H9 (cell line): ENCODE data around the gene SLC9A5. TPM values are rescaled to one million over a fixed set of nuclear protein-coding genes. Genes with fewer than 3 reads are reported as not detected.
A peak's percentile ranks its signal among the peaks of the same experiment; 100 is the strongest.

ENCODE experiments used
- DNase-seq: peaks from one replicate; pipeline ENCODE4 v3.0.0-alpha.2; 2017
- H2AFZ ChIP-seq: one replicate; pipeline ENCODE4 v1.6.1; 2013; ENCODE audit warnings: mild to moderate bottlenecking, low read length, control low read depth, moderate library complexity
- H2AK5ac ChIP-seq: 2 replicates; pipeline ENCODE4 v1.6.1; 2013; ENCODE audit warnings: low read length, control low read depth, mixed read lengths; ENCODE audit not compliant: insufficient read length
- H2BK120ac ChIP-seq: one replicate; pipeline ENCODE4 v1.6.1; 2013; ENCODE audit warnings: low read depth, mild to moderate bottlenecking, low read length, control low read depth, inconsistent platforms; ENCODE audit not compliant: poor library complexity, severe bottlenecking
- H2BK12ac ChIP-seq: 2 replicates; pipeline ENCODE4 v1.6.1; 2013; ENCODE audit warnings: low read length, control low read depth, mixed read lengths, low read depth; ENCODE audit not compliant: insufficient read length
- H2BK15ac ChIP-seq: 2 replicates; pipeline ENCODE4 v1.6.1; 2013; ENCODE audit warnings: low read depth, low read length, control low read depth
- H2BK20ac ChIP-seq: one replicate; pipeline ENCODE4 v1.6.1; 2013; ENCODE audit warnings: low read depth, mild to moderate bottlenecking, low read length, control low read depth, inconsistent platforms; ENCODE audit not compliant: poor library complexity, severe bottlenecking
- H2BK5ac ChIP-seq: 2 replicates; pipeline ENCODE4 v1.6.1; 2013; ENCODE audit warnings: low read length, control low read depth, mixed read lengths; ENCODE audit not compliant: insufficient read length
- H3K14ac ChIP-seq: 2 replicates; pipeline ENCODE4 v1.6.1; 2013; ENCODE audit warnings: low read length, control low read depth; ENCODE audit not compliant: insufficient read depth
- H3K18ac ChIP-seq: 2 replicates; pipeline ENCODE4 v1.6.1; 2013; ENCODE audit warnings: low read depth, mild to moderate bottlenecking, mixed read lengths, low read length, control low read depth; ENCODE audit not compliant: insufficient read length
- H3K23ac ChIP-seq: 2 replicates; pipeline ENCODE4 v1.6.1; 2013; ENCODE audit warnings: low read length, control low read depth, mixed read lengths, low read depth; ENCODE audit not compliant: insufficient read length
- H3K23me2 ChIP-seq: 2 replicates; pipeline ENCODE4 v1.6.1; 2013; ENCODE audit warnings: low read depth, mild to moderate bottlenecking, mixed read lengths, low read length, control low read depth; ENCODE audit not compliant: insufficient read length, poor library complexity, severe bottlenecking
- H3K27ac ChIP-seq: 2 replicates; pipeline ENCODE4 v1.5.1; 2013; ENCODE audit warnings: low read length, control low read depth, mixed read lengths, low read depth; ENCODE audit not compliant: insufficient read length
- H3K27me3 ChIP-seq: 2 replicates; pipeline ENCODE4 v1.6.1; 2013; ENCODE audit warnings: low read length, control low read depth, inconsistent platforms; ENCODE audit not compliant: insufficient read depth
- H3K4ac ChIP-seq: 2 replicates; pipeline ENCODE4 v1.6.1; 2013; ENCODE audit warnings: low read depth, mild to moderate bottlenecking, control low read depth, inconsistent platforms, low read length, moderate library complexity
- H3K4me1 ChIP-seq: 2 replicates; pipeline ENCODE4 v1.6.1; 2013; ENCODE audit warnings: low read length, control low read depth, inconsistent platforms; ENCODE audit not compliant: insufficient read depth
- H3K4me2 ChIP-seq: 2 replicates; pipeline ENCODE4 v1.6.1; 2013; ENCODE audit warnings: low read length, control low read depth, mixed read lengths; ENCODE audit not compliant: insufficient read length, insufficient read depth
- H3K56ac ChIP-seq: 2 replicates; pipeline ENCODE4 v1.6.1; 2013; ENCODE audit warnings: low read depth, mild to moderate bottlenecking, mixed read lengths, low read length, control low read depth; ENCODE audit not compliant: insufficient read length
- H3K79me1 ChIP-seq: 2 replicates; pipeline ENCODE4 v1.6.1; 2013; ENCODE audit warnings: low read depth, mild to moderate bottlenecking, moderate library complexity, low read length, control low read depth, inconsistent platforms; ENCODE audit not compliant: insufficient read depth, poor library complexity, severe bottlenecking
- H3K79me2 ChIP-seq: 2 replicates; pipeline ENCODE4 v1.6.1; 2013; ENCODE audit warnings: low read length, control low read depth, inconsistent platforms; ENCODE audit not compliant: insufficient read depth
- H3K9ac ChIP-seq: 2 replicates; pipeline ENCODE4 v1.6.1; 2013; ENCODE audit warnings: low read length, control low read depth, mixed read lengths; ENCODE audit not compliant: insufficient read length; ENCODE audit errors: extremely low read depth
- H3K9me3 ChIP-seq: one replicate; pipeline ENCODE4 v1.6.1; 2013; ENCODE audit warnings: low read depth, low read length, inconsistent platforms; ENCODE audit not compliant: control insufficient read depth
- H3T11ph ChIP-seq: one replicate; pipeline ENCODE4 v1.6.1; 2013; ENCODE audit warnings: mild to moderate bottlenecking, low read length, control low read depth, inconsistent platforms
- H4K20me1 ChIP-seq: one replicate; pipeline ENCODE4 v1.6.1; 2013; ENCODE audit not compliant: control insufficient read depth, insufficient read length, insufficient read depth
- H4K5ac ChIP-seq: 2 replicates; pipeline ENCODE4 v1.6.1; 2013; ENCODE audit warnings: low read depth, mild to moderate bottlenecking, mixed read lengths, low read length, control low read depth; ENCODE audit not compliant: insufficient read length
- H4K8ac ChIP-seq: replicated peaks from 2 replicates; pipeline ENCODE4 v1.6.1; 2013; ENCODE audit warnings: low read length, control low read depth, mixed read lengths, low read depth; ENCODE audit not compliant: insufficient read length
- H4K91ac ChIP-seq: 2 replicates; pipeline ENCODE4 v1.6.1; 2013; ENCODE audit warnings: low read depth, mild to moderate bottlenecking, moderate library complexity, mixed read lengths, low read length, control low read depth; ENCODE audit not compliant: insufficient read length
- H3K27ac Mint-ChIP-seq, 3 experiments: 2 replicates in 2 of 3; 3 replicates in 1 of 3; pipeline ENCODE4 v1.8.0; 2020 to 2021; ENCODE audit warnings: mixed read lengths in 3 of 3, mild to moderate bottlenecking in 1 of 3, moderate library complexity in 1 of 3
- H3K27me3 Mint-ChIP-seq: 2 replicates; pipeline ENCODE4 v1.8.0; 2021; ENCODE audit warnings: low read depth, mild to moderate bottlenecking, moderate library complexity, mixed read lengths
- H3K36me3 Mint-ChIP-seq, 3 experiments: 2 replicates in 2 of 3; 3 replicates in 1 of 3; pipeline ENCODE4 v1.8.0; 2020 to 2021; ENCODE audit warnings: low read depth in 3 of 3, mixed read lengths in 3 of 3; ENCODE audit not compliant: insufficient read depth in 1 of 3
- H3K4me1 Mint-ChIP-seq, 2 experiments: 2 replicates each; pipeline ENCODE4 v1.8.0; 2020; ENCODE audit warnings: mixed read lengths in 2 of 2
- H3K4me3 Mint-ChIP-seq, 2 experiments: 2 replicates in 1 of 2; 3 replicates in 1 of 2; pipeline ENCODE4 v1.8.0; 2020 to 2021; ENCODE audit warnings: mild to moderate bottlenecking in 2 of 2, mixed read lengths in 2 of 2, moderate library complexity in 1 of 2
- H3K9me3 Mint-ChIP-seq, 2 experiments: 2 replicates in 1 of 2; 3 replicates in 1 of 2; pipeline ENCODE4 v1.8.0; 2020; ENCODE audit warnings: mild to moderate bottlenecking in 2 of 2, mixed read lengths in 2 of 2, moderate library complexity in 1 of 2
- WGBS: extraction: QIAGEN DNeasy Blood & Tissue Kit; methylation state at CpG from one replicate; pipeline ENCODE4 v1.1.7; 2013; ENCODE audit warnings: missing lambda C conversion rate, low lambda C conversion rate, mixed read lengths; ENCODE audit not compliant: insufficient read length; ENCODE audit errors: extremely low coverage; 5-methylcytosine and 5-hydroxymethylcytosine counted together
- total RNA-seq: library from RNA; stranded (reverse); gene quantifications from 2 replicates; pipeline ENCODE4 v1.2.1, GENCODE V29; 2021
- TF ChIP-seq, protein P1 (sequence below): fragments of 200-600 bp; sonication (generic); conservative IDR thresholded peaks from 3 replicates; pipeline ENCODE4 v1.8.0; 2021; ENCODE audit warnings: antibody characterized with exemption, mild to moderate bottlenecking

Gene SLC9A5
- total RNA-seq, 1 experiment from 2014 or later, result 9.1 TPM

DNA sequence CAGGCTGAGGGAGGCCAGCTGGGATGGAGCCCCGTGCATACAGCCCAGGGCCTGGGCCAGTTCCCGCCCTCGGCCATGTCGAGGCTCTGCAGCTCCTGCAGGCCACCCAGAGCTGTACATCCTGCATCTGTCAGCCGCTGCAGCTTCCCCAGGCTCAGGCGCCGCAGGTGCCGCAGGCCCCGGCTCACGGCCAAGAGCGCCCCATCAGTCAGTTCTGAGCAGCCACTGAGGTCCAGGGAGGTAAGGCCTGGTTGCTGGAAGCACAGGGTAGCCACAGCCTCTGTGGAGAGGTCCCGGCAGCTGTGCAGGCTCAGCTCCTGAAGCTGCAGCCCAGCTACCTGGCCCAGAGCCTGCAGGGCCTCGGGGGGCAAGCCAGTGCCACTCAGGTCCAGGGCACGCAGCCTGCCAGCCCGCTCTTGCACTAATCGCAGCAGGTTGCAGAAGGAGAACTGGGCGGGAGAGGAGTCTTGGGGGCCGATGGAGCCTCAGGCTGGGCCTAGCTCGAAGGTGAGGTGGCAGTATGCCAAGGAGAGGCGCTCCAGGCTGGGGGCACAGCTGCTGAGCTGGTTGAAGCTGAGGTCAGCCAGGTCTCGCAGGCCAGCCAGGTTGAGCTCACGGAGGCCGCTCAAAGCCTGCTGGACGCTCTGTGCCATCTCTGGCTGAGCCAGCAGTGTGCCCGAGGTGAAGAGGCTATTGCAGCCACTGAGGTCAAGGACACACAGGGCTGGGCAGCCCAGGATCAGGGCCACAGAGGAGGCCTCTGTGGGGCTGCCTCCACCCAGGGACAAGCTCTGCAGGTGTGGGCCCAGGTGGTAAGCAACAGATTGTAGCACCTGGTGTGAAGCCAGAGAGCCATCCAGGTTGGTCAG, 38.5 kb upstream of the SLC9A5 start:
- no peaks in the 10 kb centered on the region for H3K4me1 ChIP-seq
- no peaks in the 10 kb centered on the region for H3K23me2 ChIP-seq
- no peaks in the 10 kb centered on the region for H3K9me3 Mint-ChIP-seq
- H2AFZ ChIP-seq, result no peak overlapping the region
- H4K5ac ChIP-seq, result no peak overlapping the region
- no peak overlapping the region for H2BK20ac ChIP-seq
- H3K14ac ChIP-seq, result no peak overlapping the region
- H2AK5ac ChIP-seq, result no peak overlapping the region
- no peaks in the 10 kb centered on the region; a peak in 2 of 7 replicates for H3K36me3 Mint-ChIP-seq
- no peak overlapping the region for H3K27ac ChIP-seq
- no peak overlapping the region for H3K9ac ChIP-seq
- H3K27me3 ChIP-seq, result no peaks in the 10 kb centered on the region; the same call in 1 of the 2 replicates
- no peak overlapping the region for H2BK120ac ChIP-seq
- H3K4me3 Mint-ChIP-seq, result no peak overlapping the region
- H3K27ac Mint-ChIP-seq, result no peak overlapping the region; a peak in 1 of 7 replicates
- no peak overlapping the region for H3K18ac ChIP-seq
- H3K56ac ChIP-seq, result no peak overlapping the region
- no peak overlapping the region for H2BK15ac ChIP-seq
- H3K79me1 ChIP-seq, result no peaks in the 10 kb centered on the region
- H4K91ac ChIP-seq, result no peak overlapping the region
- H3K79me2 ChIP-seq, result no peaks in the 10 kb centered on the region
- no peaks in the 10 kb centered on the region for H4K20me1 ChIP-seq
- no peak overlapping the region for H2BK5ac ChIP-seq
- H2BK12ac ChIP-seq, result no peak overlapping the region
- TF ChIP-seq, protein P1, sequence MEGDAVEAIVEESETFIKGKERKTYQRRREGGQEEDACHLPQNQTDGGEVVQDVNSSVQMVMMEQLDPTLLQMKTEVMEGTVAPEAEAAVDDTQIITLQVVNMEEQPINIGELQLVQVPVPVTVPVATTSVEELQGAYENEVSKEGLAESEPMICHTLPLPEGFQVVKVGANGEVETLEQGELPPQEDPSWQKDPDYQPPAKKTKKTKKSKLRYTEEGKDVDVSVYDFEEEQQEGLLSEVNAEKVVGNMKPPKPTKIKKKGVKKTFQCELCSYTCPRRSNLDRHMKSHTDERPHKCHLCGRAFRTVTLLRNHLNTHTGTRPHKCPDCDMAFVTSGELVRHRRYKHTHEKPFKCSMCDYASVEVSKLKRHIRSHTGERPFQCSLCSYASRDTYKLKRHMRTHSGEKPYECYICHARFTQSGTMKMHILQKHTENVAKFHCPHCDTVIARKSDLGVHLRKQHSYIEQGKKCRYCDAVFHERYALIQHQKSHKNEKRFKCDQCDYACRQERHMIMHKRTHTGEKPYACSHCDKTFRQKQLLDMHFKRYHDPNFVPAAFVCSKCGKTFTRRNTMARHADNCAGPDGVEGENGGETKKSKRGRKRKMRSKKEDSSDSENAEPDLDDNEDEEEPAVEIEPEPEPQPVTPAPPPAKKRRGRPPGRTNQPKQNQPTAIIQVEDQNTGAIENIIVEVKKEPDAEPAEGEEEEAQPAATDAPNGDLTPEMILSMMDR, result no peak
- DNase-seq, result peak; percentile 56
- no peak overlapping the region for H3T11ph ChIP-seq
- no peak overlapping the region for H4K8ac ChIP-seq
- no peaks in the 10 kb centered on the region for H3K9me3 ChIP-seq
- H3K27me3 Mint-ChIP-seq, result peaks cover 28% of the 10 kb centered on the region
- no peak overlapping the region for H3K4ac ChIP-seq
- no CpG with 5 or more reads among the region's 25 CpGs for WGBS
- no peak overlapping the region for H3K4me2 ChIP-seq
- H3K4me1 Mint-ChIP-seq, result peaks cover 10 to 12% of the 10 kb centered on the region in 2 experiments; a peak in 3 of 4 replicates
- H3K23ac ChIP-seq, result no peak overlapping the region
